ENCODE results near the gene PCDHB14.
"Not testable (repeated sequence)": the region's sequence is repeated elsewhere in the genome, so short reads cannot be mapped to it uniquely, and the experiment has no call there.

The PCDHB14 gene

DNA sequence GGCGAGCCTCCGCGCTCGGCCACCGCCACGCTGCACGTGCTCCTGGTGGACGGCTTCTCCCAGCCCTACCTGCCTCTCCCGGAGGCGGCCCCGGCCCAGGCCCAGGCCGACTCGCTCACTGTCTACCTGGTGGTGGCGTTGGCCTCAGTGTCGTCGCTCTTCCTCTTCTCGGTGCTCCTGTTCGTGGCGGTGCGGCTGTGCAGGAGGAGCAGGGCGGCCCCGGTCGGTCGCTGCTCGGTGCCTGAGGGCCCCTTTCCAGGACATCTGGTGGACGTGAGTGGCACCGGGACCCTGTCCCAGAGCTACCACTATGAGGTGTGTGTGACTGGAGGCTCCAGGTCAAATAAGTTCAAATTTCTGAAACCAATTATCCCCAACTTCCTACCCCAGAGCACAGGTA lies 12.3 kb upstream of the PCDHB14 start:
- not testable (repeated sequence) for DNase-seq

- DNase-seq: peak; percentile 17
These were observed 9.3 kb upstream of the PCDHB14 start, which contains the start of gene PCDHB13 for GRCh38 chr5:141213656-141214339. Gene PCDHB13 (plus strand): TSS chr5:141213919. CDS start chr5:141214124, 205 bp downstream.

DNA sequence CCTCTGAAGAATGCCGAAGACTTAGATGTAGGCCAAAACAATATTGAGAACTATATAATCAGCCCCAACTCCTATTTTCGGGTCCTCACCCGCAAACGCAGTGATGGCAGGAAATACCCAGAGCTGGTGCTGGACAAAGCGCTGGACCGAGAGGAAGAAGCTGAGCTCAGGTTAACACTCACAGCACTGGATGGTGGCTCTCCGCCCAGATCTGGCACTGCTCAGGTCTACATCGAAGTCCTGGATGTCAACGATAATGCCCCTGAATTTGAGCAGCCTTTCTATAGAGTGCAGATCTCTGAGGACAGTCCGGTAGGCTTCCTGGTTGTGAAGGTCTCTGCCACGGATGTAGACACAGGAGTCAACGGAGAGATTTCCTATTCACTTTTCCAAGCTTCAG lies 8.6 kb upstream of the PCDHB14 start:
- DNase-seq: not testable (repeated sequence)

DNA sequence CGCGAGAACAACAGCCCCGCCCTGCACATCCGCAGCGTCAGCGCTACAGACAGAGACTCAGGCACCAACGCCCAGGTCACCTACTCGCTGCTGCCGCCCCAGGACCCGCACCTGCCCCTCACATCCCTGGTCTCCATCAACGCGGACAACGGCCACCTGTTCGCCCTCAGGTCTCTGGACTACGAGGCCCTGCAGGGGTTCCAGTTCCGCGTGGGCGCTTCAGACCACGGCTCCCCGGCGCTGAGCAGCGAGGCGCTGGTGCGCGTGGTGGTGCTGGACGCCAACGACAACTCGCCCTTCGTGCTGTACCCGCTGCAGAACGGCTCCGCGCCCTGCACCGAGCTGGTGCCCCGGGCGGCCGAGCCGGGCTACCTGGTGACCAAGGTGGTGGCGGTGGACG lies 7.6 kb upstream of the PCDHB14 start:
- DNase-seq: not testable (repeated sequence)

GRCh38 chr5:141216035-141216434 lies 7.1 kb upstream of the PCDHB14 start:
- DNase-seq: not testable (repeated sequence)

- DNase-seq: not testable (repeated sequence)
These were observed 1.7 kb downstream of the PCDHB14 start for GRCh38 chr5:141224844-141225243.

GRCh38 chr5:141225421-141225820 lies 2.3 kb downstream of the PCDHB14 start:
- not testable (repeated sequence) for DNase-seq

- DNase-seq: no peak
These were observed 11.0 kb downstream of the PCDHB14 start for GRCh38 chr5:141234109-141234667.

DNA sequence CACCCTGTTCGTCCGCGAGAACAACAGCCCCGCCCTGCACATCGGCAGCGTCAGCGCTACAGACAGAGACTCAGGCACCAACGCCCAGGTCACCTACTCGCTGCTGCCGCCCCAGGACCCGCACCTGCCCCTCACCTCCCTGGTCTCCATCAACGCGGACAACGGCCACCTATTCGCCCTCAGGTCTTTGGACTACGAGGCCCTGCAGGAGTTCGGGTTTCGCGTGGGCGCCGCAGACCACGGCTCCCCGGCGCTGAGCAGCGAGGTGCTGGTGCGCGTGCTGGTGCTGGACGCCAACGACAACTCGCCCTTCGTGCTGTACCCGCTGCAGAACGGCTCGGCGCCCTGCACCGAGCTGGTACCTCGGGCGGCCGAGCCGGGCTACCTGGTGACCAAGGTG lies 12.8 kb downstream of the PCDHB14 start:
- not testable (repeated sequence) for DNase-seq

- DNase-seq: no peak
These were observed 13.6 kb downstream of the PCDHB14 start for GRCh38 chr5:141236516-141237313.

DNA sequence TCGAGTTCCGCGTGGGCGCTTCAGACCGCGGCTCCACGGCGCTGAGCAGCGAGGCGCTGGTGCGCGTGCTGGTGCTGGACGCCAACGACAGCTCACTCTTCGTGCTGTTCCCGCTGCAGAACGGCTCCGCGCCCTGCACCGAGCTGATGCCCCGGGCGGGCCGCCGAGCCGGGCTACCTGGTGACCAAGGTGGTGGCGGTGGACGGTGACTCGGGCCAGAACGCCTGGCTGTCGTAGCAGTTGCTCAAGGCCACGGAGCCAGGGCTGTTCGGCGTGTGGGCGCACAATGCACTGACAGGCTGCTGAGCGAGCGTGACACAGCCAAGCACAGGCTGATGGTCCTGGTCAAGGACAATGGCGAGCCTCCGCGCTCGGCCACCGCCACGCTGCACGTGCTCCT lies 18.4 kb downstream of the PCDHB14 start:
- no peak for DNase-seq

DNA sequence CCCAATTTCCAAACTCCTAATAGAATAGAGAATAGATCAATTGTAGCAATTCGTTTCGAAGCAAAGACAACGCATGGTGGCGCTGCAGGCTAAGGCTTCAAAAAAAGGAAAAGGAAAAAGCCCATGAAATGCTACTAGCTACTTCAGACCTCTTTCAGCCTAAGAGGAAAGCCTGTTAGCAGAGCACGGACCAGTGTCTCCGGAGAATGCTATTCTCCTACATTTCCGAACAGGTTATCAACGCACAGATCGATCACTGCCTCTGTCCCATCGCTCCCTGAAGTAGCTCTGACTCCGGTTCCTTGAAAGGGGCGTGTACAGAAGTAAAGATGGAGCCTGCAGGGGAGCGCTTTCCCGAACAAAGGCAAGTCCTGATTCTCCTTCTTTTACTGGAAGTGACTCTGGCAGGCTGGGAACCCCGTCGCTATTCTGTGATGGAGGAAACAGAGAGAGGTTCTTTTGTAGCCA lies 22.1 kb downstream of the PCDHB14 start, which contains the start of gene PCDHB15:
TSS of gene PCDHB15 (plus strand) at position 146 of the 468 bp plus-strand sequence. CDS start at position 330, 184 bp downstream.
- no peak for DNase-seq

DNA sequence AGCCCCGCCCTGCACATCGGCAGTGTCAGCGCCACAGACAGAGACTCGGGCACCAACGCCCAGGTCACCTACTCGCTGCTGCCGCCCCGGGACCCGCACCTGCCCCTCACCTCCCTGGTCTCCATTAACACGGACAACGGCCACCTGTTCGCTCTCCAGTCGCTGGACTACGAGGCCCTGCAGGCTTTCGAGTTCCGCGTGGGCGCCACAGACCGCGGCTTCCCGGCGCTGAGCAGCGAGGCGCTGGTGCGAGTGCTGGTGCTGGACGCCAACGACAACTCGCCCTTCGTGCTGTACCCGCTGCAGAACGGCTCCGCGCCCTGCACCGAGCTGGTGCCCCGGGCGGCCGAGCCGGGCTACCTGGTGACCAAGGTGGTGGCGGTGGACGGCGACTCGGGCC lies 23.8 kb downstream of the PCDHB14 start:
- not testable (repeated sequence) for DNase-seq

GRCh38 chr5:141247434-141247833 lies 24.3 kb downstream of the PCDHB14 start:
- DNase-seq: not testable (repeated sequence)

GRCh38 chr5:141250576-141250975 lies 27.4 kb downstream of the PCDHB14 start:
- DNase-seq: no peak

DNA sequence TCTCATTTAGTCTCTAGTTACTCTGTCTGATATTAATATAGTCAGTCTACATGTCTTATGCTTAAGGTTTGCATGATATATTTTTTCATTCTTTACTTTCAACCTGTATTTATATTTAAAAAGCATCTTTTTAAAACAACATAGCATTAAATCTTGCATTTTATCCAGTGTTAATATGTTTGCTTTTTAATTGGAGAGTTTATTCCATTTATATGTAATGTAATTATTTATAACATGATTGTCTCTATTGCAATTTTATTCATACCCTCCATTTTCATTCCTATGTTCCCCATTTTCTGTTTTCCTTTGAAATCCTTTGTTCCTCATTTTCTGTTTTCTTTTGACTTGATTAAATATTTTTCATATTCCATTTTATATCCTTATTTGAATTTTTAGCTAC lies 35.3 kb downstream of the PCDHB14 start:
- no peak for DNase-seq

DNA sequence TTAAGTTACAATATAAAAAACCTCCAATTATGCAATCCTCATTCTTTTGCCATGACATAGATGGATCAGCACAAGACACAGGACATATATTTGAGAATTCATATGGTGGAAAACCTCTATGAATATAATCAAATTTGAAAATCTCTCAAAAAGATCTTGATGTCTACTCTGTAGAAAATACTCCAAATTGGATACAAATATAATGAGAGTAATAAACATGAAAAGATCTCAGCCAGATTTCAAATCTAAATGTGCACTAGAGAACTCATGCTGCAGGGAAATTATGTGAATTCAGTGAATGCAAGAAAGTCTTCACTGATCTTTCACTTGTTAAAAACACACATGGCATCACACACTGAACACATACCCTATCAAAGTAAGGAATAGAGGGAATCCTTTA lies 35.8 kb downstream of the PCDHB14 start:
- no peak for DNase-seq

- no peak for DNase-seq
These were observed 37.5 kb downstream of the PCDHB14 start for GRCh38 chr5:141260458-141261237.

GRCh38 chr5:141261238-141261546 lies 38.0 kb downstream of the PCDHB14 start:
- no peak for DNase-seq

DNA sequence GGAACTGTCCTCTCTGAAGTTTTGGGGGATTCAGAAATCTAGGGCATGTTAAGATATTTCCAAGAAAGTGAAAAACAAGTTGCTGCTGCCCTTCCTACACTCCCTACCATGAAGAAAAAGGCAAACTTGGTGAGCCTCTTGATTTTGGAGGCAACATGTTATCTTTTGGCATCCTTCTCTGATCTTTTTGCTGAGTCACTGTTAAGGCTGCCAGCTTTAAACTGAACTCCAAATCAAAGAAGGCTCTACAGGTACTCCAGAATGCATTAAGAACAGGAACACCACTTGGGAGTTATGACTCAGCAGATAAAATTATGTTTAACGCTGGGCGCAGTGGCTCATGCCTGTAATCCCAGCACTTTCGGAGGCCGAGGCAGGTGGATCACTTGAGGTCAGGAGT lies 46.1 kb downstream of the PCDHB14 start:
- no peak for DNase-seq

DNA sequence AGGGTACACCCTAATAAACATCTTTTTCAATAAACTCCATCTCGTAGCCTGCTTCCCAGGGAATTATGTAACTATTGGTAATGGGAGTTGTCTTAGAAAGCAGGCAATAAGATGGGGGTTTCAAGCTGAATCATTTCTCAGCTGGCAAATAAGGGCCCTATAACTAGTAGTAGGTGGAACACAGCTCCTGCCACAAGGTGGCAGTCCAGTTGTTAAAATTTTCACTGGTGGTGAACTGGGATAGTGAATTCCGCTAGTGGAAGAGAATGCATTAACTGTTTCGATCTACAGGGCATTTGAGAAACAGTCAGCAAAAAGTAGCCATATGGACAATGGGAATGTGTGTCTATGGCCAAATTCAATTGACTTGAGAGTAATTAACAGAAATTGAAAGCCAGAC lies 49.8 kb downstream of the PCDHB14 start:
- DNase-seq: no peak
